HG03575 (cell line): ENCODE results near the gene CHD1.

Source experiments
- ATAC-seq: cut with Tn5 transposase; IDR thresholded peaks from one replicate; pipeline ENCODE4 v1.9.1; 2021; ENCODE audit not compliant: unreplicated experiment, insufficient number of reproducible peaks, low FRiP score; ENCODE audit errors: extremely low read depth

Gene CHD1

DNA sequence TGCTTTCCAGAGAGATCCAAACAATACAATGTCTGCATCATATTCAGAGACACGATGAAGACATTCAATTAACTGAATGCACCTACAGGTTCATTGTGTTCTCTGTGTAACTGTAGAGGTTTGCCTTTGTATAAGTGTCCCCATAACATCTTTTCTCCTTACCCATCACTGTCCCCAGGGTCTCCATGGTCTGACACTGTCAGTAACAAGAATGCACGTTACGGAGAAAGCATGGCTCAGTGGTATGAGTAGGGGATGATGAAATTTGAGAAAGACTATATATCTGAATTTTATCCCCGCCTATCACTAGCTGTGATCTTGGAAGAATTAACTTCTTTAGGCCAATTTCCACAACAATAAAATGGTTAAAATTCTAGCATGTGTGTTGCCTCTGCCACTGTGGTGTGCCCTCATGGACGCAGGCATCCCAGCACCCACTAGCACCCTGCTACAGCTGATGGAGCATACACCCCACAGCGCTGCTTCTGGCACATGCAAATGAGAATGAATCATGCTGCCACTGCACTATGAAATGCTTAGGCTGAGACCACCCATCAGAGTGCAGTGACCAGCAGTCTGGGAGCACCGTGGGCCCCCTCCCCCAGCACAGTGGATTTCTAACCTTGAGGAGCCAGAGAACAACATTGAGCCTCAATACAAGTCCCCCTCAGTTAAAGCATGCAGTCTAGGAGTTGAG, 101.1 kb downstream of the CHD1 start:
- no peak for ATAC-seq

DNA sequence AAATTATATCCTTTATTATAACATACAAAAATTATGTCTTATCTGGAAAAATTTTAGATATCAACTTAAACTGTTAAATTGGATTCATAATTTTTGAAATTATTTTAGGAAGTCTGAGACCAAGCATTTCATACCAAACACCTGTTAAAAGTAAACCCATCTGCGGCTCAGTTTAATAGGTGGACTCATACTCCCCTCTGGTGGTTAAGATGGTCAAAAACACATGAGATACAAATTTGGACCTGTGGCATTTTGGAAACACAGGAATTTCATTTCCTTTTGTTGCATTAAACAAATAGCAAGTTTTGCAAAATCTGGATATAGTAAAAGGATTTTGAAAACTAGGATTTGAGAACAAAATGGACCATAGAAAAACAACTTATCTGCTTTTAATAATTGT, 101.6 kb downstream of the CHD1 start:
- ATAC-seq: no peak

DNA sequence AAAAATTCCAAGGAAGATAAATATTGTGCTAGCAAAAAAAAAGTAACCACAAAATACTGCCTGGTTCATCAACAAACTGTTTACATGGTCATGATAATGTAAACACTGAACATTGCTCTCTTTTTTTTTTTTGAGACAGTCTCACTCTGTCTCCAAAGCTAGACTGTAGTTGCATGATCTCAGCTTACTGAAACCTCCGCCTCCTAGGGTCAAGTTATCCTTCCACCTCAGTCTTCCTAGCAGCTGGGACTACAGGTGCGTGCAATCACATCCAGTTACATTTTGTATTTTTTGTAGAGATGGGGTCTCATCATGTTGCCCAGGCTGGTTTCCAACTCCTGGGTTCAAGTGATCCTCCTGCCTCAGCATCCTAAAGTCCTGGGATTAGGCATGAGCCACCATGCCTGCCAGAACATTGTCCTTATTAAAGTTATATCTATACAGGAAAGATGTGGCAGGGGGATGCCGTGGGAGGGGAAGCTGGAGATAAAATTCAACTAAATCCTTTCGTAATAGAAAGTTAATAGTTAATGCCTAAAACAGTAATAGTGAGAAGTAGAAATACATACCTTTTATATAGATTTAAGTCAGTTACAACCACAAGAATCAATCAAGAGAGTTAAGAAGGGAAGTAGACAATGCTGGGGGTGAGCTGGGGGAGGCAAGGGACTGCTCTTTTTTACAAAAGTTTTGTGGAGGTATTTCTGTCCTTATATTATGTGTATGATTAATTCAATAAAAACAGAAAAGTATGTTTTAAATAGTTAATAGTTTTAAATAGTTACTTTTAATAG, 103.0 kb downstream of the CHD1 start:
- ATAC-seq: no peak

DNA sequence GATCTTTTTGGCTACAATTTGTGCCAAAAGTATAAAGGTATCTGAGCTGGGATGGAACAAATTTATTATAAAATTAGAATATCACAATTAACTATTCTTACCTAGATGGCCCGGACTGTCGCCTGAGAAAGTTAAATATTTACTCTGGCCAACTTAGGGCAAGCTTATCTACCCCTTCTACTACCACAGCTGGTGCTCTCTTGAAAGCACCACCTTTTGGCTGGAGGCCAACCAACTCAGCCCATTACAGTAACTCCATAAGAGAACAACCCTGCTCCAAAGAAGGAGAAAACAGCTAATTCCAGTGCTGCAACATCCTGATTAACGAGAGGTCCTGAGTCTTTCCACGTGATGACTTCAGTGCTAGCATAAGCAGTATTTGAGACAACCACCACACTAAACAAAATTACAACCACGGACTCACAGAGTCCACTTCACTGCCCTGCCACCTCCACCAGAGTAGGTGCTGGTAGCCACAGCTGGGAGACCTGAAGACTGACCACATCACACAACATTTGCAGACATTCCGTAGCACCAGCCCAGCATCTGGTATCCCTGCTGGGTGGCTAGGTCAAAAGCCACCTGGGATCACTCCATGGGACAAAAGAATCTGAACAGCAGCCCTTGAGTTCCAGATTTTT, 112.1 kb downstream of the CHD1 start:
- ATAC-seq: no peak

DNA sequence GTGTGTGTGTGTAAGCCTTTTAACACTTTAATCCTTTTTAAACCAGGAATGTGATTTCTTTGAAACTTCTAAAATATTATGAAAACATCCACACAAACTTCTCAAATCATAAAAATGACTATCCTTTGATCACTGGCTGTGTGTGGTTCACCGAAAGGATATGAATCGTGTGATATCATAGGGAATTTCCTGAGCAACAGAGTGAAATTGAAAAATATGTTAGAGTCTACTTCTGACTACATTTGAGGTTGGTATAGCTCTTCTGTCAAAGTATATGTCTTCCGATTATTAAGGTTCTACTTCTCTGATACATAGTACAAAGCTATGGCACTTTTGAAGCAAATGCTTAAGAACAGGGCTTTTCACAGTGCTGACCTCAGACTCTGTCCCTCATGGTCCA, 115.1 kb downstream of the CHD1 start:
- ATAC-seq: no peak

DNA sequence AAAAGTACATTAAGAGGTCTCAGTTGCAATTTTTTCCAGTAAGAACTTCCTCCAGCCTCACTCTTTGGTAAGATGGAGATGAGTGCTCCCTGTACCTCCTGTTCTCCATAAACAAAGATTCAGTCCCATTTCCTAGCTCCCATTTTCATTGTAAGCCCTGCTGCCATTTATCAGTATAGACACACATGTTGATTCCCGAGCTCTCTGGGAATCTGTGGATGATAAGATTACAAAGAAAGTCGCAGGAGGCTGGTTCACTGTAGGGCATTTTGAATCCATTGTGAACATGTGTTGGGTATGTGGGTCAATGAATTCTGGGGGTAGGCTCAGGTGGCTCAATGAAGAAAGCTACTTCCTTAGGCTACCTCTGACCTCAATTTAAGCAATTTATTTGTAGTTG, 118.6 kb downstream of the CHD1 start:
- no peak for ATAC-seq

DNA sequence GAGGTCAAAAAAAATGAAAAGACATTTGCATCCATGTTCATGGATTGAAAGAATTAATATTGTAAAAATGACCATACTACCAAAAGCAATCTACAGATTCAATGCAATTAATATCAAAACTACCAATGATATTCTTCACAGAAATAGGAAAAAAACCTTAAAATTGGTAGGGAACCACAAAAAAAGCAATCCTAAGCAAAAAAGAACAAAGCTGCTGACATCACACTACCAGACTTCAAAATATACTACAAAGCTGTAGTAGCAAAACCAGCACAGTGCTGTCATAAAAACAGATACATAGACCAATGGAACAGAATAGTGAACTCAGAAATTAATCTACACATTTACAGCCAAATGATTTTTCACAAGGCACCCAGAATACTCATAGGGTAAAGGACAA, 121.0 kb downstream of the CHD1 start:
- ATAC-seq: no peak

DNA sequence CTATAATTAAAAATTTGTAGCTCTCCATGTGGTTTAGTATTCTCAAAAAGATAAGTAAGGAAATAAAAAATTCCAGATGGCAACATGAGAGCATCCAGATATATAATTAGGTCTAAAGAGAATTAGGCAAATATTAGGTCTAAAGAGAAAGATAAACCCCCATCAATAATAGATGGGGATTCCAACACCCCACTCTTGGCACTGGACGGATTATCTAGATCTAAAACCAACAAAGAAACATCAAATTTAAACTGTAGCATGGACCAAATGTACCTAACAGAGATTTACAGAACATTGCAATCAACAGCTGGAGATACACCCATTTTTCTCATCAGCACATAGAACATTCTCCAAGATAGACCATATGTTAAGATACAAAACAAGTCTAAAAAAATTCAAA, 123.7 kb downstream of the CHD1 start:
- no peak for ATAC-seq

DNA sequence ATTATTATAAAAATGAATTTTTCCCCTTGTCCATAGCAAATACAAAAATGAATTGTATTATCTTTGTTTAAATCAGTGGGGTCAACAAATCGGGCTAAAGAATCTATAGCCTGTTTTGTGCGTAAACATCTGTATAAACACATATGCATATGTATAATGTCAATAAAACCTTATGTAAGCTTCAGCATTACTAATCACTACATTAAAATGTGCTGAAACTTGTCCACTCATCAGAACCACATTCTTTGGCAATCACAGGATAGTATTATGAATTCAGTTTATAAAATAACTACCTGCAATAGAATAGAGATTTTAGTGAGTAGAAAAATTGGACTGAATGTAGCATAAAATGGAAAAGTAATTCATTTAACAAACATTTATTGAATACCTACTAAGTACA, 124.7 kb downstream of the CHD1 start:
- no peak for ATAC-seq
